HG03103 (cell line): ENCODE measurements around the gene SLC37A3.
"Not testable (repeated sequence)": the region's sequence is repeated elsewhere in the genome, so short reads cannot be mapped to it uniquely, and the experiment has no call there.

Source experiments
- ATAC-seq: cut with Tn5 transposase; IDR thresholded peaks from one replicate; pipeline ENCODE4 v1.9.1; 2021; ENCODE audit warnings: low read depth; ENCODE audit not compliant: unreplicated experiment

Gene SLC37A3

GRCh38 chr7:140349144-140349771 is 49.1 kb downstream of the SLC37A3 start:
- no peak for ATAC-seq

- ATAC-seq: no peak
Observed at GRCh38 chr7:140348161-140348849, 50.0 kb downstream of the SLC37A3 start.

GRCh38 chr7:140347218-140347617 is 51.1 kb downstream of the SLC37A3 start:
- no peak for ATAC-seq

- ATAC-seq: no peak
Observed at GRCh38 chr7:140345426-140345825, 52.9 kb downstream of the SLC37A3 start.

GRCh38 chr7:140342727-140343514 is 55.4 kb downstream of the SLC37A3 start:
- ATAC-seq: no peak

GRCh38 chr7:140338959-140339358 is 59.4 kb downstream of the SLC37A3 start:
- not testable (repeated sequence) for ATAC-seq

GRCh38 chr7:140334341-140335057 is 63.8 kb downstream of the SLC37A3 start:
- no peak for ATAC-seq

GRCh38 chr7:140333686-140334085 is 64.6 kb downstream of the SLC37A3 start:
- ATAC-seq: no peak

GRCh38 chr7:140333223-140333622 is 65.1 kb downstream of the SLC37A3 start:
- no peak for ATAC-seq

- no peak for ATAC-seq
Observed at GRCh38 chr7:140330595-140330994, 67.7 kb downstream of the SLC37A3 start.

- no peak for ATAC-seq
Observed at GRCh38 chr7:140330128-140330527, 68.2 kb downstream of the SLC37A3 start.

- ATAC-seq: no peak
Observed at GRCh38 chr7:140327261-140327661, 71.1 kb downstream of the SLC37A3 start.

GRCh38 chr7:140326116-140326928 is 72.0 kb downstream of the SLC37A3 start:
- ATAC-seq: no peak

- ATAC-seq: no peak
Observed at GRCh38 chr7:140325600-140325999, 72.7 kb downstream of the SLC37A3 start.

- ATAC-seq: no peak
Observed at GRCh38 chr7:140324714-140325113, 73.6 kb downstream of the SLC37A3 start.

GRCh38 chr7:140322759-140323158 is 75.6 kb downstream of the SLC37A3 start:
- no peak for ATAC-seq

GRCh38 chr7:140320078-140320477 is 78.3 kb downstream of the SLC37A3 start:
- not testable (repeated sequence) for ATAC-seq

GRCh38 chr7:140317999-140318398 is 80.3 kb downstream of the SLC37A3 start:
- no peak for ATAC-seq

GRCh38 chr7:140317597-140317996 is 80.7 kb downstream of the SLC37A3 start:
- ATAC-seq: no peak

- no peak for ATAC-seq
Observed at GRCh38 chr7:140316165-140316661, 82.1 kb downstream of the SLC37A3 start.
